Uterus (tissue), 2 donors: Measurements from ENCODE around the gene TMEM187.

Source experiments
- POLR2A ChIP-seq, 2 donors: fragments of 450-650 bp; IDR thresholded peaks; one replicate each; pipeline ENCODE4 v1.6.1; 2016; ENCODE audit warnings: antibody characterized with exemption in 2 of 2, mild to moderate bottlenecking in 1 of 2, moderate library complexity in 1 of 2
- TF ChIP-seq, protein P1 (sequence below), 4 experiments: fragments of 200-600 bp in 2 of 4; fragments of 450-650 bp in 2 of 4; sonication (generic) in 2 of 4; IDR thresholded peaks; one replicate each; pipeline ENCODE4 v1.5.1; 2016 to 2019; ENCODE audit warnings: antibody characterized with exemption in 4 of 4, mild to moderate bottlenecking in 2 of 4, moderate library complexity in 1 of 4

- TF ChIP-seq, protein P1, sequence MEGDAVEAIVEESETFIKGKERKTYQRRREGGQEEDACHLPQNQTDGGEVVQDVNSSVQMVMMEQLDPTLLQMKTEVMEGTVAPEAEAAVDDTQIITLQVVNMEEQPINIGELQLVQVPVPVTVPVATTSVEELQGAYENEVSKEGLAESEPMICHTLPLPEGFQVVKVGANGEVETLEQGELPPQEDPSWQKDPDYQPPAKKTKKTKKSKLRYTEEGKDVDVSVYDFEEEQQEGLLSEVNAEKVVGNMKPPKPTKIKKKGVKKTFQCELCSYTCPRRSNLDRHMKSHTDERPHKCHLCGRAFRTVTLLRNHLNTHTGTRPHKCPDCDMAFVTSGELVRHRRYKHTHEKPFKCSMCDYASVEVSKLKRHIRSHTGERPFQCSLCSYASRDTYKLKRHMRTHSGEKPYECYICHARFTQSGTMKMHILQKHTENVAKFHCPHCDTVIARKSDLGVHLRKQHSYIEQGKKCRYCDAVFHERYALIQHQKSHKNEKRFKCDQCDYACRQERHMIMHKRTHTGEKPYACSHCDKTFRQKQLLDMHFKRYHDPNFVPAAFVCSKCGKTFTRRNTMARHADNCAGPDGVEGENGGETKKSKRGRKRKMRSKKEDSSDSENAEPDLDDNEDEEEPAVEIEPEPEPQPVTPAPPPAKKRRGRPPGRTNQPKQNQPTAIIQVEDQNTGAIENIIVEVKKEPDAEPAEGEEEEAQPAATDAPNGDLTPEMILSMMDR (IDR thresholded peaks at IDR 0.05): no peak
- no peak for TF ChIP-seq POLR2A (IDR thresholded peaks at IDR 0.05)
These were observed 811 bp downstream of the TMEM187 start for GRCh38 chrX:153973127-153974002.
